MM.1S (cell line): Measurements from ENCODE around the gene RAB22A.

ENCODE experiments used
- DNase-seq: peaks from one replicate; pipeline ENCODE4 v3.0.0-alpha.2; 2015
- H2AFZ ChIP-seq: fragments of 300-600 bp; sonication (generic); 2 replicates; pipeline ENCODE4 v1.6.0; 2016; ENCODE audit warnings: antibody characterized with exemption, low read length
- H3F3A ChIP-seq: fragments of 300-600 bp; sonication (generic); 2 replicates; pipeline ENCODE4 v1.6.1; 2016; ENCODE audit warnings: mild to moderate bottlenecking, antibody characterized with exemption, low read length, moderate library complexity, mixed read lengths; ENCODE audit not compliant: insufficient read depth
- H3K27ac ChIP-seq: fragments of 300-600 bp; sonication (generic); 2 replicates; pipeline ENCODE4 v1.5.1; 2016; ENCODE audit warnings: mild to moderate bottlenecking, low read length
- H3K27me3 ChIP-seq: fragments of 300-600 bp; sonication (generic); replicated peaks from 2 replicates; pipeline ENCODE4 v1.6.0; 2016; ENCODE audit warnings: low read length; ENCODE audit not compliant: insufficient read depth
- H3K36me3 ChIP-seq: fragments of 300-600 bp; sonication (generic); replicated peaks from 2 replicates; pipeline ENCODE4 v1.6.1; 2016; ENCODE audit warnings: mild to moderate bottlenecking, low read length, mixed read lengths; ENCODE audit not compliant: insufficient read depth
- H3K4me1 ChIP-seq: fragments of 300-600 bp; sonication (generic); 2 replicates; pipeline ENCODE4 v1.6.1; 2016; ENCODE audit warnings: low read length, mixed read lengths
- H3K4me2 ChIP-seq: fragments of 300-600 bp; sonication (generic); 2 replicates; pipeline ENCODE4 v1.6.0; 2016; ENCODE audit warnings: low read depth, low read length
- H3K4me3 ChIP-seq: fragments of 300-600 bp; sonication (generic); 2 replicates; pipeline ENCODE4 v1.5.1; 2016; ENCODE audit warnings: low read length, mixed read lengths
- H3K79me2 ChIP-seq: fragments of 300-600 bp; sonication (generic); 2 replicates; pipeline ENCODE4 v1.6.1; 2016; ENCODE audit warnings: mixed run types, low read length, mixed read lengths
- H3K9ac ChIP-seq: fragments of 300-600 bp; sonication (generic); 2 replicates; pipeline ENCODE4 v1.6.1; 2016; ENCODE audit warnings: low read length, mixed read lengths
- H3K9me2 ChIP-seq: fragments of 300-600 bp; sonication (generic); replicated peaks from 2 replicates; pipeline ENCODE4 v1.6.1; 2016; ENCODE audit warnings: mild to moderate bottlenecking, low read length, mixed read lengths; ENCODE audit not compliant: insufficient read depth
- H3K9me3 ChIP-seq: fragments of 300-600 bp; sonication (generic); replicated peaks from 2 replicates; pipeline ENCODE4 v1.6.1; 2016; ENCODE audit warnings: mild to moderate bottlenecking, low read length, mixed read lengths; ENCODE audit not compliant: insufficient read depth
- H4K20me1 ChIP-seq: fragments of 300-600 bp; sonication (generic); 2 replicates; pipeline ENCODE4 v1.6.1; 2016; ENCODE audit warnings: mild to moderate bottlenecking, low read length, moderate library complexity, mixed read lengths; ENCODE audit not compliant: insufficient read depth
- CTCF ChIP-seq: fragments of 300-600 bp; sonication (generic); IDR thresholded peaks from 2 replicates; pipeline ENCODE4 v1.5.1; 2016; ENCODE audit warnings: antibody characterized with exemption, low read length, mixed read lengths
- EZH2 ChIP-seq: fragments of 300-600 bp; sonication (generic); optimal IDR thresholded peaks from 2 replicates; pipeline ENCODE3; 2017; ENCODE audit warnings: low read depth, mild to moderate bottlenecking, antibody characterized with exemption, low read length, mixed read lengths
- EZH2phosphoT487 ChIP-seq: fragments of 300-600 bp; sonication (generic); IDR thresholded peaks from 2 replicates; pipeline ENCODE4 v1.6.1; 2018; ENCODE audit warnings: antibody characterized with exemption, low read length

The RAB22A gene

GRCh38 chr20:58330249-58330648 lies 20.7 kb downstream of the RAB22A start:
- H3F3A ChIP-seq: no peaks in the 10 kb centered on the region
- DNase-seq: no peak
- H3K36me3 ChIP-seq: 0 out of 2 replicates have a peak, but pooled peaks cover 3% of the 10 kb centered on the region
- H3K4me3 ChIP-seq: no peak overlapping the region
- 0 out of 2 replicates have a peak, but pooled peaks cover 4% of the 10 kb centered on the region for H3K4me1 ChIP-seq
- H3K9me2 ChIP-seq: no peaks in the 10 kb centered on the region
- no peak overlapping the region for H3K4me2 ChIP-seq
- no peak overlapping the region for H3K9ac ChIP-seq
- no peaks in the 10 kb centered on the region for H3K9me3 ChIP-seq
- no peak overlapping the region for H3K27ac ChIP-seq
- H4K20me1 ChIP-seq: 0 out of 2 replicates have a peak, but pooled peaks cover 5% of the 10 kb centered on the region
- peaks cover 78% of the 10 kb centered on the region for H3K79me2 ChIP-seq
- TF ChIP-seq EZH2phosphoT487 (no peak), EZH2 (no peak), CTCF (no peak)
- no peaks in the 10 kb centered on the region for H3K27me3 ChIP-seq
- H2AFZ ChIP-seq: no peak overlapping the region

GRCh38 chr20:58330687-58331086 lies 21.2 kb downstream of the RAB22A start:
- H3K79me2 ChIP-seq: peaks cover 74% of the 10 kb centered on the region

GRCh38 chr20:58331961-58332551 lies 22.5 kb downstream of the RAB22A start:
- no peak overlapping the region for H3K4me2 ChIP-seq
- H3F3A ChIP-seq: no peaks in the 10 kb centered on the region
- H3K27me3 ChIP-seq: no peaks in the 10 kb centered on the region
- H3K4me3 ChIP-seq: no peak overlapping the region
- H3K9ac ChIP-seq: no peak overlapping the region
- peaks cover 65% of the 10 kb centered on the region for H3K79me2 ChIP-seq
- H4K20me1 ChIP-seq: no peaks in the 10 kb centered on the region
- H2AFZ ChIP-seq: no peak overlapping the region
- no peak overlapping the region for H3K27ac ChIP-seq
- no peaks in the 10 kb centered on the region for H3K4me1 ChIP-seq
- H3K9me2 ChIP-seq: no peaks in the 10 kb centered on the region
- TF ChIP-seq CTCF: no peak
- TF ChIP-seq EZH2phosphoT487: no peak
- TF ChIP-seq EZH2: no peak
- no peaks in the 10 kb centered on the region for H3K9me3 ChIP-seq
- 0 out of 2 replicates have a peak, but pooled peaks cover 3% of the 10 kb centered on the region for H3K36me3 ChIP-seq
- DNase-seq: no peak

More at GRCh38 chr20:58330687-58331086, 21.2 kb downstream of the RAB22A start:
- Histone ChIP-seq H3K27ac (no peak overlapping the region), H3K4me1 (0 out of 2 replicates have a peak, but pooled peaks cover 2% of the 10 kb centered on the region), H3K9me2 (no peaks in the 10 kb centered on the region), H3K9ac (no peak overlapping the region), H3K36me3 (0 out of 2 replicates have a peak, but pooled peaks cover 3% of the 10 kb centered on the region), H3F3A (no peaks in the 10 kb centered on the region), H3K4me2 (no peak overlapping the region), H3K9me3 (no peaks in the 10 kb centered on the region), H2AFZ (no peak overlapping the region), H3K27me3 (no peaks in the 10 kb centered on the region), H4K20me1 (0 out of 2 replicates have a peak, but pooled peaks cover 5% of the 10 kb centered on the region), H3K4me3 (no peak overlapping the region)
- DNase-seq: no peak
- TF ChIP-seq EZH2phosphoT487 (no peak), CTCF (no peak), EZH2 (no peak)
